OCI-LY7 (cell line): ENCODE measurements around the gene ACOXL.

ENCODE experiments used
- CTCF ChIP-seq: fragments of 200-600 bp; sonication (generic); conservative IDR thresholded peaks from 2 replicates; pipeline ENCODE4 v1.5.1; 2014; ENCODE audit warnings: mild to moderate bottlenecking, antibody characterized with exemption, low read length, moderate library complexity, mixed read lengths
- EZH2phosphoT487 ChIP-seq: fragments of 200-600 bp; sonication (generic); IDR thresholded peaks from 2 replicates; pipeline ENCODE4 v1.6.1; 2018; ENCODE audit warnings: low read depth, borderline replicate concordance, mild to moderate bottlenecking, mixed run types, antibody characterized with exemption, low read length, moderate library complexity, mixed read lengths

- TF ChIP-seq CTCF (no peak), EZH2phosphoT487 (no peak)
These were observed 314.3 kb downstream of the ACOXL start for GRCh38 chr2:111046670-111047069.
